ENCODE measurements around the gene PROX1. TPM values are rescaled to one million over a fixed set of nuclear protein-coding genes. Genes with fewer than 3 reads are reported as not detected.

The PROX1 gene
- total and polyA plus RNA-seq, 11 donors, result 6.9 to 145 (median 64.4) TPM

DNA sequence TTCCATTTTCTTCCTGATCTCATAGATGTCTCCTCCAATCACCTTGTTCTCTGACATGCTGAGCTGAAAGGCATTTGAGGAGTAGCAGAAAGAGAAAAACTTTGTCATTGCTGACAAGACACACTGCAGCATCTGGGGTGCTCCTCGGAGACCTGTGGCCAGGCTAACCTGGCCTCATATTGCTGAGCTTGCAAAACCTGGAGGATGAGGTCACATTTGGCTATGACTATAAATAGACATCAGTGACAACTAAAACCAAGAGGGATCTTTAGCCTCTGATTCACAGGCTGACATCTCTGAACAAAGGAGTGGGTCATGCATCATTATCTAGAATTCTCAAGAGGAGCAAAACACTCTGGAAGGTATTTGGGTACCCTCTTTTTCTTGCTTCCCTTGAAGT lies 83.7 kb downstream of the PROX1 start:
- Histone ChIP-seq H3K9me3 (no peaks in the 10 kb centered on the region), H3K27me3 (no peaks in the 10 kb centered on the region), H3K4me1 (no peaks in the 10 kb centered on the region), H3K36me3 (no peaks in the 10 kb centered on the region), H3K4me3 (no peak overlapping the region), H3K27ac (no peak overlapping the region)
- ATAC-seq, result no peak
- 74 to 91% (median 86%) methylated on average over 1 of the region's 1 CpG for WGBS, 4 donors
- DNase-seq, result no peak
- intact Hi-C loops (cut with DNase I), result no loop called here
- TF ChIP-seq POLR2A (IDR thresholded peaks at IDR 0.05), result no peak
- TF ChIP-seq, protein P1, sequence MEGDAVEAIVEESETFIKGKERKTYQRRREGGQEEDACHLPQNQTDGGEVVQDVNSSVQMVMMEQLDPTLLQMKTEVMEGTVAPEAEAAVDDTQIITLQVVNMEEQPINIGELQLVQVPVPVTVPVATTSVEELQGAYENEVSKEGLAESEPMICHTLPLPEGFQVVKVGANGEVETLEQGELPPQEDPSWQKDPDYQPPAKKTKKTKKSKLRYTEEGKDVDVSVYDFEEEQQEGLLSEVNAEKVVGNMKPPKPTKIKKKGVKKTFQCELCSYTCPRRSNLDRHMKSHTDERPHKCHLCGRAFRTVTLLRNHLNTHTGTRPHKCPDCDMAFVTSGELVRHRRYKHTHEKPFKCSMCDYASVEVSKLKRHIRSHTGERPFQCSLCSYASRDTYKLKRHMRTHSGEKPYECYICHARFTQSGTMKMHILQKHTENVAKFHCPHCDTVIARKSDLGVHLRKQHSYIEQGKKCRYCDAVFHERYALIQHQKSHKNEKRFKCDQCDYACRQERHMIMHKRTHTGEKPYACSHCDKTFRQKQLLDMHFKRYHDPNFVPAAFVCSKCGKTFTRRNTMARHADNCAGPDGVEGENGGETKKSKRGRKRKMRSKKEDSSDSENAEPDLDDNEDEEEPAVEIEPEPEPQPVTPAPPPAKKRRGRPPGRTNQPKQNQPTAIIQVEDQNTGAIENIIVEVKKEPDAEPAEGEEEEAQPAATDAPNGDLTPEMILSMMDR (IDR thresholded peaks at IDR 0.05), result no peak

DNA sequence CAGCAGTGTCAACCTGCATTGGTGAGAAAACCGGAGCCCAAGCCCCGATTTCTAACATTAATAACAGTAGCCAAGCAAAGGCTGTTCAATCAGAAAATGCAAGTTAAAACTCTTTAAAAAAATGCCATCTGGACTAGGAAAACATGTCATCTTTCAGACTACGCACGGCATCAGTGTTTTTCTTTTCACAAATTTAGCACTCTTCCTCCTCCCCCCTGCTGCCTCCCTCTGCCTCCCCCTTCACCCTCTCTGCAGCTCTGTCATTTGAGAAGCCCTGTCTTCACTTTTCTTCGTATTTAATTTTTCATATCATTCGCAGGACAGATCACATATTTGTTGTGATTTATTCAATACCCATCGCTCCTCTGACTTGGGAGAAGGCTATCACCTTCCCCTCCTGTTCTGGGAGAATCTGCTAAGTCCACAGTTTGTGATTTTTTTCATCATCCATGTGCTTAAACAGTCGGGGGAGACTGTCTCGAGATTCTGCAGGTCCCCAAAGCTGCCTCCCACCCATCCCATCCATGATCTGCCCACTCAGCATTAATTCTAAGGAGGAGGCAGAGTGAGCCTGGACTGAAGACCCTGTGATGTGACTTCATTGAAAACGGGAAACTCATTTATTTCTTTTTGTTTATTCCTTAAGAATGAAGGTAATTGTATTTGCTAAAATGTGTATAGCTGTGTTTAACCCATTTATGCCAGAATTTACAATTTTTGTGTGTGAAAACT lies 84.8 kb downstream of the PROX1 start:
- H3K27me3 ChIP-seq, result no peaks in the 10 kb centered on the region
- ATAC-seq, result no peak
- no peaks in the 10 kb centered on the region for H3K36me3 ChIP-seq
- no peaks in the 10 kb centered on the region for H3K4me1 ChIP-seq
- no peak for TF ChIP-seq POLR2A (IDR thresholded peaks at IDR 0.05)
- TF ChIP-seq, protein P1 (IDR thresholded peaks at IDR 0.05), result no peak
- DNase-seq, result no peak
- H3K27ac ChIP-seq, result no peak overlapping the region
- WGBS, 4 donors, result 65 to 75% (median 71%) methylated on average over 10 of the region's 10 CpGs
- H3K9me3 ChIP-seq, result no peaks in the 10 kb centered on the region
- no peak overlapping the region for H3K4me3 ChIP-seq
- intact Hi-C loops (cut with DNase I), result no loop called here

DNA sequence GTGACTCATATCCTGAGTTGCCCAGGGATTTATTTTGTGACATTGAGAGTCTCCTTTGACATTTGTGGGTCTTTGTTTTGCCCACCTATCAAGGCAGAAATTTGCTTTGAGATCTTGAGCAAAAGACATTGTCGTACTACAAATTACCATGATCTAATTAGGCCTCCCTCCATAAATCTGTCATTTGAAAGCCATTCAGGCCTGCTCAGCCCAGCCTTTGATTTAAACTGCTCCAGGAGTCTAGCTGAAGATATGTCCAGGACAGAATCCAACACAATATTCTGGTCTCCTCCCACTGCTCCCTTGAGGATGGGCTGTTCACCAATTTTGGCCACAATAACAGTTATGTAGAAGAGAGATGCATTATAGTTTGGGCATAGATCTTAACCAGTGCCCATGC lies 86.7 kb downstream of the PROX1 start:
- 74 to 92% (median 78%) methylated on average over 1 of the region's 1 CpG for WGBS, 4 donors
- ATAC-seq, result no peak
- Histone ChIP-seq H3K27me3 (no peaks in the 10 kb centered on the region), H3K4me3 (no peak overlapping the region), H3K36me3 (no peaks in the 10 kb centered on the region), H3K4me1 (no peaks in the 10 kb centered on the region), H3K27ac (no peak overlapping the region), H3K9me3 (no peaks in the 10 kb centered on the region)
- intact Hi-C loops (cut with DNase I), result no loop called here
- no peak for TF ChIP-seq POLR2A (IDR thresholded peaks at IDR 0.05)
- TF ChIP-seq, protein P1 (IDR thresholded peaks at IDR 0.05), result no peak
- DNase-seq, result no peak

DNA sequence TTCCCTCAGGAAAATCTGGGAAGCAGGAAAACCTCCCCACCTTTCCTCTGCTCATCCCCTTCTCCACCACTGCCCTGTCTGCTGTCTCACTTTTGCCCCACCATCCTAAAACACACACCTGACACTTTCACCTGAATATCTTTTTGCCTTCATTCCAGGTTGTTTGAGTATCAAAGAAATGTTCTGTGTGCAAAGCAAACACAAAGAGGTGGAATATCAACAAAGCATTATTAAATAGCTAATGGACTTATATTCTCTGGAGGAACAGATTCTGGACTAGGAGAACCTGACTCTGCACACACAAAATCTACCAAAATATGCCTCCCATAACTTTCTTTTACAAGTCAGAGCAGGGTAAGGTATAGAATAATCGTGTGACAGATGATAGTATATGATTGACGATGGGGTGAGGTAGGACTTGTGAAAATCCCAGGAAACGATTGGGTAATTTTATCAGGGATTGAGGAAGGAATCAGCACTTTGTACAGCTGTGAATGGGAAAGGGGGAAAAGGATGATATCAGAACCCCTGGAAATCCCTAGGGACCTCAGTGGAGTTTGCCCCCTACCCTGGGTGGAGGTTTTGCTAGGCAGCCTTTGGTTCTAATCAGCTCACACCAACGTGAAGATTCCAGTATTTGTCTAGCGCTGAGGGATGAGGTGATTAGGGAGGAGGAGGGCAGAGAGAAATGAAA lies 87.7 kb downstream of the PROX1 start:
- DNase-seq, result no peak
- ATAC-seq, result no peak
- no peaks in the 10 kb centered on the region for H3K4me1 ChIP-seq
- no peak overlapping the region for H3K4me3 ChIP-seq
- no peaks in the 10 kb centered on the region for H3K27me3 ChIP-seq
- intact Hi-C loops (cut with DNase I), result no loop called here
- 58 to 64% (median 59%) methylated on average over 5 of the region's 5 CpGs for WGBS, 4 donors
- no peaks in the 10 kb centered on the region for H3K36me3 ChIP-seq
- TF ChIP-seq POLR2A (IDR thresholded peaks at IDR 0.05), result no peak
- TF ChIP-seq, protein P1 (IDR thresholded peaks at IDR 0.05), result no peak
- no peaks in the 10 kb centered on the region for H3K9me3 ChIP-seq
- no peak overlapping the region for H3K27ac ChIP-seq
